Lung (tissue), 12 donors: ENCODE results near the gene SLBP. TPM values are rescaled to one million over a fixed set of nuclear protein-coding genes. Genes with fewer than 3 reads are reported as not detected.

Source experiments
- ATAC-seq: fragments of 200-7000 bp; cut with Tn5 transposase; one replicate; pipeline ENCODE4 v1.9.1; 2020; ENCODE audit warnings: moderate number of reproducible peaks; ENCODE audit not compliant: insufficient read depth, low FRiP score
- DNase-seq, 3 donors: peaks; one replicate each; pipeline ENCODE4 v3.0.0-alpha.2; 2013 to 2017
- H3K27ac ChIP-seq, 2 donors: one replicate each; pipeline ENCODE4 v1.5.1; 2013; ENCODE audit warnings: mild to moderate bottlenecking in 2 of 2, moderate library complexity in 2 of 2, control low read depth in 1 of 2, inconsistent platforms in 1 of 2, low read depth in 1 of 2, low read length in 1 of 2
- H3K27me3 ChIP-seq, 3 donors: one replicate each; pipeline ENCODE4 v1.5.1; 2013; ENCODE audit warnings: low read length in 2 of 3; ENCODE audit not compliant: control insufficient read depth in 3 of 3, insufficient read depth in 3 of 3
- H3K36me3 ChIP-seq, 4 donors: one replicate each; pipeline ENCODE4 v1.5.1; 2013; ENCODE audit warnings: low read length in 4 of 4, mild to moderate bottlenecking in 1 of 4, moderate library complexity in 1 of 4; ENCODE audit not compliant: control insufficient read depth in 4 of 4, insufficient read depth in 4 of 4
- H3K4me1 ChIP-seq, 5 donors: one replicate each; pipeline ENCODE4 v1.5.1; 2013; ENCODE audit warnings: low read length in 5 of 5, mild to moderate bottlenecking in 2 of 5, moderate library complexity in 1 of 5; ENCODE audit not compliant: control insufficient read depth in 5 of 5, insufficient read depth in 5 of 5
- H3K4me3 ChIP-seq: one replicate; pipeline ENCODE4 v1.5.1; 2013; ENCODE audit warnings: mild to moderate bottlenecking, control low read depth, moderate library complexity
- H3K9ac ChIP-seq, 2 donors: one replicate each; pipeline ENCODE4 v1.5.1; 2013; ENCODE audit warnings: low read length in 2 of 2, control low read depth in 1 of 2; ENCODE audit not compliant: insufficient read depth in 1 of 2
- H3K9me3 ChIP-seq, 4 donors: one replicate each; pipeline ENCODE4 v1.5.1; 2013; ENCODE audit warnings: low read length in 3 of 4, mild to moderate bottlenecking in 1 of 4, moderate library complexity in 1 of 4; ENCODE audit not compliant: control insufficient read depth in 4 of 4, insufficient read depth in 3 of 4
- CTCF ChIP-seq: IDR thresholded peaks from 2 replicates; pipeline ENCODE4 v1.5.1; 2012; ENCODE audit warnings: mild to moderate bottlenecking; ENCODE audit errors: control extremely low read depth, extremely low read depth
- WGBS, 2 donors: extraction: QIAGEN DNeasy Blood & Tissue Kit; methylation state at CpG; one replicate each; pipeline ENCODE4 v1.1.7; 2013; 5-methylcytosine and 5-hydroxymethylcytosine counted together
- polyA plus RNA-seq, 2 donors: library from polyadenylated mRNA; stranded (reverse); fragments of 200-250 nt; gene quantifications; one replicate each; pipeline ENCODE4 v1.2.1, GENCODE V29; 2013
- total RNA-seq, 2 donors: library from RNA; depleted of rRNA in 1 of 2; stranded (reverse); fragments of >200 nt in 1 of 2; gene quantifications; one replicate each; pipeline ENCODE4 v1.2.1, GENCODE V29; 2014 to 2021
- donor health status: control.
- donor health status: control.
- donor health status: Bipolar disorder and iron deficiency.
- donor health status: healthy.
- donor health status: DM: yes; HTN: yes; CAD: no.

Gene SLBP
- total and polyA plus RNA-seq, 4 donors, result 34.9 to 43.2 (median 34.9) TPM

GRCh38 chr4:1728061-1728980 lies 16.2 kb upstream of the SLBP start:
- Histone ChIP-seq H3K9ac (no peak overlapping the region), H3K27ac (peak overlapping the region; percentile 57 to 84), H3K27me3 (no peaks in the 10 kb centered on the region), H3K4me1 (peaks cover 0 to 21% (median 0%) of the 10 kb centered on the region in 5 donors), H3K36me3 (peaks cover 5 to 27% (median 10%) of the 10 kb centered on the region in 4 donors), H3K9me3 (no peaks in the 10 kb centered on the region), H3K4me3 (no peak overlapping the region)
- WGBS, 2 donors, result 81 to 88% methylated on average over 31 of the region's 31 CpGs
- no peak for DNase-seq
- no peak for TF ChIP-seq CTCF
- no peak for ATAC-seq

GRCh38 chr4:1727117-1728031 lies 15.3 kb upstream of the SLBP start:
- H3K4me1 ChIP-seq, result peaks cover 0 to 21% (median 3%) of the 10 kb centered on the region in 5 donors
- peak; percentile 34 for ATAC-seq
- peak in 1 of 3 donors; percentile 41 for DNase-seq
- H3K4me3 ChIP-seq, result no peak overlapping the region
- peaks cover 2 to 23% (median 5%) of the 10 kb centered on the region in 4 donors for H3K36me3 ChIP-seq
- no peaks in the 10 kb centered on the region for H3K9me3 ChIP-seq
- WGBS, 2 donors, result 22 to 44% methylated on average over 18 of the region's 18 CpGs
- H3K27me3 ChIP-seq, result no peaks in the 10 kb centered on the region
- peak overlapping the region; percentile 57 to 84 for H3K27ac ChIP-seq
- no peak overlapping the region for H3K9ac ChIP-seq
- no peak for TF ChIP-seq CTCF

GRCh38 chr4:1726146-1726934 lies 14.2 kb upstream of the SLBP start:
- Histone ChIP-seq H3K9me3 (no peaks in the 10 kb centered on the region), H3K4me1 (peaks cover 0 to 25% (median 4%) of the 10 kb centered on the region in 5 donors), H3K4me3 (no peak overlapping the region), H3K27me3 (no peaks in the 10 kb centered on the region), H3K27ac (peak overlapping the region; percentile 18 to 79), H3K36me3 (peaks cover 0 to 21% (median 4%) of the 10 kb centered on the region in 4 donors), H3K9ac (no peak overlapping the region)
- TF ChIP-seq CTCF, result peak; percentile 93
- WGBS, 2 donors, result 49 to 53% methylated on average over 17 of the region's 17 CpGs
- no peak for ATAC-seq
- peak; percentile 84 to 88 (median 88) for DNase-seq
